Measurements from ENCODE around the gene PNPLA5.
"Not testable (repeated sequence)": the region's sequence is repeated elsewhere in the genome, so short reads cannot be mapped to it uniquely, and the experiment has no call there.

The PNPLA5 gene, protein sequence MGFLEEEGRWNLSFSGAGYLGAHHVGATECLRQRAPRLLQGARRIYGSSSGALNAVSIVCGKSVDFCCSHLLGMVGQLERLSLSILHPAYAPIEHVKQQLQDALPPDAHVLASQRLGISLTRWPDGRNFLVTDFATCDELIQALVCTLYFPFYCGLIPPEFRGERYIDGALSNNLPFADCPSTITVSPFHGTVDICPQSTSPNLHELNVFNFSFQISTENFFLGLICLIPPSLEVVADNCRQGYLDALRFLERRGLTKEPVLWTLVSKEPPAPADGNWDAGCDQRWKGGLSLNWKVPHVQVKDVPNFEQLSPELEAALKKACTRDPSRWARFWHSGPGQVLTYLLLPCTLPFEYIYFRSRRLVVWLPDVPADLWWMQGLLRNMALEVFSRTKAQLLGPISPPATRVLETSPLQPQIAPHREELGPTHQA

DNA sequence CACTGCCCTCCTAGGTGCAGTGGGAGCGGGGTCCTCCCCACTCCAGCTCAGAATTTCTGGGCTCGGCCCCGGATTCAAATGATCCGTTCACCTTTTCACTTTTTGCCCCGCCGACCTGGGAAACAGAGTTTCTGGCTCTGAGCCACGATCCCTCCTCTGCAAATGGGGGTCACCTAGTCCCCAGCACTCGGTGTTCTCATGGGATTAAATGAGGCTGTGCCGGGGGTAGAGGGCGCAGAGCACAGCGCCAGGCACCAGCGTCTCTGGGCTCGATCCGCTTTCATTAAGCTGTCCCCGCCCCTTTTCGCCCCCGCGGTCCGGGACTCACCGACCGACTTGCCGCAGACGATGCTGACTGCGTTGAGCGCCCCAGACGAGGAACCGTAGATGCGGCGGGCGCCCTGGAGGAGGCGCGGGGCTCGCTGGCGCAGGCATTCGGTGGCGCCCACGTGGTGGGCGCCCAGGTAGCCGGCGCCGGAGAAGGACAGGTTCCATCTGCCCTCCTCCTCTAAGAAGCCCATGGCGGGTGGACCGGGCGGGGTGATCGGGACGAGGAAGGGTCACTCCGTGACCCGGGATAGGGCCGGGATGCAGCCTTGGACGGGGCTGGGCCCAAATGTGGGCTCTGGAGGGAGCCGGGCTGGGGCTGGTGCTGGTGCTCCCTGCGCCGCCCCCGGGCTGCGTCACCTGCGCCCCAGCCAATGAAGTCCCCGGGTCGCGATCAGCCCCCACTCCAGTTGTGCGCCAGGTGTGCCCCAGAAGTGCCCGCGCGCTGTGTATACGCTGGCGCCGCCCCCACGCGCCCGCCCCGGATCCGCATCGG, at the start of gene PNPLA5:
Gene PNPLA5, minus strand, starts transcription at position 654 of the 823 bp plus-strand sequence. Its CDS starts 133 bp downstream, at position 521.
- DNase-seq (ENCODE audit: low read depth in 2 of 2), result peak; percentile 20 to 41

DNA sequence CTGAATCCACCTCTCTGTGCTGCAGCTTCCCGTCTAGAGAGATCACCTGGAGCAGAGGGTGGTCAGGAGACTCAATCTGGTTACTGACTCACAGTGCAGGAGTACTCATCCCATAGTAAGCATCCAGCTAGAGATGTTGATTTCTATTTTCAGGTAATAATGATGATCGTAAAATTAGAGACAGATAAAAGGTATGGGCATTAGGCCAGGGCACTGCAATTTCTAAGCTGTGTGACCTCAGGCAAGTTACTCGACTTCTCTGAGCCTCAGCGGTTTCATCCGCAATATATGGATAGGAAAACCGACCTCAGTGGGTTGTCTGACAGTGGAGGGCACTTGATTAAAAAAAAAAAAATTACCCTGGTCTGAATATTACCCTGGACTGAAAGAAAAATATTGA, 49.6 kb upstream of the PNPLA5 start:
- DNase-seq (ENCODE audit: low read depth in 2 of 2), result no peak

DNA sequence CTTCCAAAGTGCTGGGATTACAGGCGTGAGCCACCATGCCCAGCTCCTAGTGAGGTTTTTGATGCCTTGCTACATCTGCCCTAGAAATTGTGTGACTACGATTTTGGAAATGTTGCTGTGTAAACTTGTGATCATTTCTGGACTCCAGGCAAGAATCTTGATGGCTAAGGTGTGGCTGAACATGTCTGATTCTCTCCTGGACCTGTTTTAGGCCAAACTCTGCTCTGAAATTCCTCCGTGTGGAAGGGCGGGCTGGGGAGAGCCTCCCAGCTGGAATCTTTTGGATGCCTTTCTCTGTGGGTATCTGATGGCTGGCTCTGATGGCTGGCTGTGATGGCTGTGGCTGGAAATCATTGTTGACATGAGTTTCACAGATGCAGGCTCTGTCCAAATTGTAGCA, 40.0 kb upstream of the PNPLA5 start:
- DNase-seq (ENCODE audit: low read depth in 2 of 2), result no peak

GRCh38 chr22:43928908-43929307, 37.1 kb upstream of the PNPLA5 start:
- no peak for DNase-seq (ENCODE audit: low read depth in 2 of 2)

GRCh38 chr22:43928468-43928867, 36.7 kb upstream of the PNPLA5 start:
- no peak for DNase-seq (ENCODE audit: low read depth in 2 of 2)

GRCh38 chr22:43926349-43926710, 34.5 kb upstream of the PNPLA5 start:
- DNase-seq (ENCODE audit: low read depth in 2 of 2), result no peak

- no peak for DNase-seq (ENCODE audit: low read depth in 2 of 2)
These were observed 33.9 kb upstream of the PNPLA5 start for GRCh38 chr22:43925433-43926348.

- DNase-seq (ENCODE audit: low read depth in 2 of 2), result no peak
These were observed 33.1 kb upstream of the PNPLA5 start for GRCh38 chr22:43924877-43925276.

DNA sequence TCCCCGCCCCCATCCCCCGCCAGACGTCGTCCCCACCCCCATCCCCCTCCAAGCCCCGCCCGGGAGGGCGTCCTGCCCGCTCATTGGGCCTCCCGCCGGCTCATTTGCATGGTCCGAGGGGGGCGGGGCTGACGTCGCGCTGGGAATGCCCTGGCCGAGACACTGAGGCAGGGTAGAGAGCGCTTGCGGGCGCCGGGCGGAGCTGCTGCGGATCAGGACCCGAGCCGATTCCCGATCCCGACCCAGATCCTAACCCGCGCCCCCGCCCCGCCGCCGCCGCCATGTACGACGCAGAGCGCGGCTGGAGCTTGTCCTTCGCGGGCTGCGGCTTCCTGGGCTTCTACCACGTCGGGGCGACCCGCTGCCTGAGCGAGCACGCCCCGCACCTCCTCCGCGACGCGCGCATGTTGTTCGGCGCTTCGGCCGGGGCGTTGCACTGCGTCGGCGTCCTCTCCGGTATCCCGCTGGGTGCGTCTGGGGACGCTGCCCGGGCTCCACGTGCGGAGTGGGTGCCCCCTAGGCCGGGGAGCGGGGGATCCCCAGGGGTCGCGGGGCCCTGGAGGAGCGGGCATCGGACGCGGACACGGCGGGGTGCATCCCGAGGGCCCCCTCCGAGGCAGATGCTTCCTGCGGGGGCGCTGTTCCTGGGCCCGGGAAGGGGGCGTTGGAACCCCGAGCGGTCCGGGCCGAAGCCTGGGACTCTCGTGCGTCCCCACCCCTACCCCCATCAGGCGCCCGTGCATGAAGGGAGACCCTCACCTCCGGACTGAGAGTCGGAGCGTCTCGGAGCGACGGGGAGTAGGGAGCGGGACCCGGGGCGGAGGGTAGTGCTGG, 32.0 kb upstream of the PNPLA5 start, which contains the start of gene PNPLA3:
Gene PNPLA3, plus strand, starts transcription at position 175 of the 834 bp plus-strand sequence. Its CDS starts 107 bp downstream, at position 282.
- DNase-seq (ENCODE audit: low read depth in 2 of 2), result peak; percentile 66 to 76

- DNase-seq (ENCODE audit: low read depth in 2 of 2), result no peak
These were observed 31.4 kb upstream of the PNPLA5 start for GRCh38 chr22:43923191-43923590.

DNA sequence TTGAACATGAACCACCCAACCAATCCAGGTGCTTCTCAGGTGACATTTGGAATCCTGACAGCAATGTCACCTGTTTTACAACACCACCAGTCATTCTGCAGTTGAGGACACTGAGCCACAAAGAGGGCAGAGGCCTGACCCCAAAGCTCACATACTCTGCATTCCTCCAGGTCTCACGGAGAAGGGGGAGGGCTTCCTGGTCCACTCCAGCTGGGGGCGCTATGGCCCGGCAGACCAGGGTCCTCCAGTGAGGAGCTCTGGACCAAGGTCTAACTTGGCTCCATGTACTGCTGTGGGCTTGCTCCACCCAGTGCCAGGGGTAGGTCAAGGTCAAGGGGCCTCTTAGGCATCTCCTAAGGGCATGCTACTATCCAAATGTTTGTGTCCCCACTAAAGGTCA, 30.3 kb upstream of the PNPLA5 start:
- no peak for DNase-seq (ENCODE audit: low read depth in 2 of 2)

DNA sequence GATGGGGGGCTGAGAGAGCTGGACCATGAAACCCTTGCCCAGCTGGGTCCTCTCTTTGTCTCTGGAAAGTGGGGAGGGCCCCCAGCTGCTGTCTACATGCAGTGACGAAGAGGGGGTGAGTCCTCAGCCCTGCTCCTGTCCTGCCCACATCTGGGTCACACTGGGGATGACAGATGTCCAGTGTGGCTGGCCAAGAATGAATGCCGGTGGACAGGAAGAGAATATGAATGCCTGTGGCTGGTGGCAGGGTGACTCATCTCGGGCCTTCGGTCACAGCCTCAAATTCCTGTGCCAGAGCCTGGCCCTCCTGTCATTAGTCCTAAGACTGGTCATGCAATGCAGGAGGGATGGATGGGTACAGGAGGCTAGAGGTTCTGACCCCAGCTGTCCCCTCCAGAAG, 29.6 kb upstream of the PNPLA5 start:
- no peak for DNase-seq (ENCODE audit: low read depth in 2 of 2)

DNA sequence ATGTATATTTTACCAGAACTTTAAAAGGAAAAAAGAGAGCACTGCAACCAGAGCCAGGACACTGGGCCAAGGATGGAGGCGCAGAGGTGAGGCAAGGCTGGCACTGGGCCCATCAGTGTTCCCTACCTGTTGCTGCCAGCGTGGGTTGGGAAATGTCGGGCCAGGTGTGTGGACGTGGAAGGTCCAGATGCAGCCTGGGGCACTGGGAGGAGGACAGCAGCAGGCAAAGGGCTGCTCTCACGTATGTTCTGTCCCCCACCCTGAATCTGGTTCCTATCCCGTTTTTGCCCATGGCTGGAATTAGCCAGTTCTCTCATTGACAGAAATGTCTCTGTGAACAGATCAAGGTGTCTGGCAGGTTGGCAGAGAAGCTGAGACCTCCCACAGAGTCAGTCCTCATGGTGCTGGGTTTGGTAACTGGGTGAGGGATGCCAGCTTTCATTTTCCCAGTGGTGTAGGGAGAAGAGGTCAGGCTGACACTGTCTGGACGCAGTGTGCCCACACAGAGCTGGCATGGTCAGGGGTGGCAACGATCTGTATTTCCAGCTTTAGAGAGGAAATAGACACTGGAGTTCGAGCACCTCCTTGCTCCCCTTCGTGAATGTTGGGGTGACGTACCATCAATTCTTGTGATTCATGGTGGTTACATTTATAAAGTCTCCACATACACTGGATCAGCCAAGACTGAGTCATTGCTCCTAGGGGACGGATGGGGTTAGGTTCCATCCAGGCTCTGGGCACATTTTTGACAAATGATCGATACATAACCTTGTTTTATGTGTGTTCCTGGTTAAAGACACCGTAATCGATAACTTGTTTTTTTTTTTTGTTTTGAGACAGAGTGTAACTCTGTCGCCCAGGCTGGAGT, 27.5 kb upstream of the PNPLA5 start:
- no peak for DNase-seq (ENCODE audit: low read depth in 2 of 2)

GRCh38 chr22:43917521-43917920, 25.7 kb upstream of the PNPLA5 start:
- DNase-seq (ENCODE audit: low read depth in 2 of 2), result no peak

GRCh38 chr22:43911351-43911750, 19.5 kb upstream of the PNPLA5 start:
- no peak for DNase-seq (ENCODE audit: low read depth in 2 of 2)

DNA sequence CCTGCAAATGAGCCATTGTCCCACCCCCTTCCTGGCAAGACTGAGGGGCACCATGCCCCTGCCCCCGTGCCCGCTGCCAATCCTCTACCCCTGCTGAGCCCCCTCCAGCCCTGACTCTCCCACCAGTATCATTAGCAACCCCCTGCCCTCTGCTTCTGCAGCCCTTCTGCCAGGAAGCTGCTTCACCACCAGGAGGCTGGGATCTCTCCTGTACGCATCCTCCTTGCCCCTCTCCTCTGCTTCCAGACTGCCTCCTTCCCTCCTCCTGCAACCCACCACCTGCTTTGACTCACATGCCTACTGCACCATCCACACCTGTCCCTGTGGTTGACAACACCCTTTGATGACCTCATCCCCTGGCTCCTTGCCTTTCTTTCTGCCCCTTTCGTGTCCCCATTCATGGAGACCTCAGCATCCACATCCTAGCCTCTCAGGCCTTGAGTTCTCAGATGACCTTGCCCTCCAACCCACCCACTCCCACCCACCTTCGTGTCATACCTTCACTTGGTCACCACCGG, 18.4 kb upstream of the PNPLA5 start:
- no peak for DNase-seq (ENCODE audit: low read depth in 2 of 2)

DNA sequence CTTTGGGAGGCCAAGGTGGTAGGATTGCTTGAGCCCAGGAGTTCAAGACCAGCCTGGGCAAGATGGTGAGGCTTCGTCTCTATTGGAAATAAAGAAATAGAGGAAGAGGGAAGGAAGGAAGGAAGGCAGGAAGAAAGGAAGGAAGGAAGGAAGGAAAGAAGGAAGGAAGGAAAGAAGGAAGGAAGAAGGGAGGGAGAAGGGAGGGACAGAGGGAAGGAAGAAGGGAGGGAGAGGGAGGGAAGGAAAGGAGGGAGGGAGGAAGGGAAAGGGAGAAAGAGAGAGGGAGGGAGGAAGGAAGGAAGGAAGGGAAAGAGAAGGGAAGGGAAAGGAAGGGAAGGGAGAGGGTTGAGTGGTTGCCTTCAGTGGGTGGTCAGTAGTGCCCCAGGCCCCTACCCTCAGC, 17.9 kb upstream of the PNPLA5 start:
- DNase-seq (ENCODE audit: low read depth in 2 of 2), result no peak

DNA sequence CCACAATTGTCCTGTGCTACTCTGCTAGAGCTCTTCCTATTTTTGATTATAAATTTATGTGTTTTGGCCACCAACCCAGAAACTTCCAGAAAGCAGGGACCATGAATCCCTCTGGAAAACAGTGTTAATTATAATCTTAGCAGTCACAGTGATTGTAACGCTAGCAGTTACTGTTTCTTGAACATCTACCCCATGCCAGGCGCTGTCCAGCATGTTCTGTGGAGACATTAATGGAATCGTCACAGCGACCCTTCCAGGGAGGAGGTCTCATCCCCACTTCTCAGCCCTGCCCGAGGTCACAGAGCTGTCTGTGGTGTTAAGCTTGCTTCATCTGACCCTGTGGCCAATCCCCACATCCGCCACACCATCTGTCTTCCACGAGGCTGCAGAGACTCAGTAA, 13.9 kb upstream of the PNPLA5 start:
- DNase-seq (ENCODE audit: low read depth in 2 of 2), result no peak

DNA sequence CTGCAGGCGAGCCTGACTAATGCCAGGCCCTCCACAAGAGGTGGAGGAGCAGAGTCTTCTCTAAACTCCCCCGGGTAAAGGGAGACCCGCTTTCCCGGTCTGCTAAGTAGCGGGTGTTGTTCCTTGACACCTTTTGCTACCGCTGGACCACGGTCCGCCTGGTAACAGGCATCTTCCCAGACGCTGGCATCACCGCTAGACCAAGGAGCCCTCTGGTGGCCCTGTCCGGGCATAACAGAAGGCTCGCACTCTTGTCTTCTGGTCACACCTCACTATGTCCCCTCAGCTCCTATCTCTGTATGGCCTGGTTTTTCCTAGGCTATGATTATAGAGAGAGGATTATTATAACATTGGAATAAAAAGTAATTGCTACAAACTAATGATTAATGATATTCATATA, 12.6 kb upstream of the PNPLA5 start:
- not testable (repeated sequence) for DNase-seq (ENCODE audit: low read depth in 2 of 2)

- not testable (repeated sequence) for DNase-seq (ENCODE audit: low read depth in 2 of 2)
These were observed 11.2 kb upstream of the PNPLA5 start for GRCh38 chr22:43903033-43903432.

Measured in stimulated activated CD8-positive, alpha-beta memory T cell treated with anti-CD3 and anti-CD28 coated beads, Interleukin-2, amount 100 ng/mL, for 48 hours (primary cell).